B cell (primary cell): Measurements from ENCODE around the gene NET1.

Experiments used
- CTCF ChIP-seq: fragments of 200-600 bp; IDR thresholded peaks from one replicate; pipeline ENCODE4 v1.8.0; 2022; ENCODE audit warnings: antibody characterized with exemption, mild to moderate bottlenecking
- EZH2 ChIP-seq: IDR thresholded peaks from 2 replicates; pipeline ENCODE4 v1.6.1; 2012; ENCODE audit warnings: borderline replicate concordance, low read depth, mild to moderate bottlenecking, moderate library complexity, low read length; ENCODE audit not compliant: insufficient read depth, poor library complexity, severe bottlenecking

GRCh38 chr10:5499493-5500140 is 87.3 kb downstream of the NET1 start, which contains the start of gene CALML5:
- no peak for TF ChIP-seq CTCF
- TF ChIP-seq EZH2 = no peak
